SK-N-SH (cell line): ENCODE data around the gene SHANK1. TPM values are rescaled to one million over a fixed set of nuclear protein-coding genes. Genes with fewer than 3 reads are reported as not detected.

Experiments
- CTCF ChIA-PET: fragments of 300-600, 350-600 bp; formaldehyde crosslinking; extraction: SDS; loops from one replicate; lab custom pipeline; 2021; lab: Yijun Ruan, JAX
- POLR2A ChIA-PET: fragments of 350-600 bp; sonication (Branson Sonifier 250); formaldehyde crosslinking; extraction: SDS; loops from one replicate; lab custom pipeline; 2020; ENCODE audit warnings: antibody characterized with exemption, inconsistent platforms; lab: Yijun Ruan, JAX
- DNase-seq: peaks from one replicate; pipeline ENCODE4 v3.0.0; 2012
- H2AFZ ChIP-seq: fragments of 200-600 bp; sonication (generic); 2 replicates; pipeline ENCODE4 v1.8.1; 2016; ENCODE audit warnings: antibody characterized with exemption, mild to moderate bottlenecking, low read depth
- H3F3A ChIP-seq: fragments of 200-600 bp; sonication (generic); replicated peaks from 2 replicates; pipeline ENCODE3; 2016; ENCODE audit warnings: antibody characterized with exemption, mild to moderate bottlenecking; ENCODE audit not compliant: insufficient read depth
- H3K27ac ChIP-seq, 2 experiments: fragments of 200-500 bp in 1 of 2; fragments of 200-600 bp in 1 of 2; sonication (Bioruptor generic) in 1 of 2; sonication (generic), shearing (Covaris generic) in 1 of 2; 2 replicates each; pipeline versions ENCODE4 v1.5.1 to v1.6.1; 2014 to 2016; ENCODE audit warnings: low read depth in 2 of 2, inconsistent platforms in 1 of 2, low read length in 1 of 2, mild to moderate bottlenecking in 1 of 2, mixed read lengths in 1 of 2
- H3K27me3 ChIP-seq: fragments of 200-600 bp; sonication (generic), shearing (Covaris generic); 2 replicates; pipeline ENCODE4 v1.6.1; 2016; ENCODE audit warnings: mixed run types; ENCODE audit not compliant: insufficient read depth
- H3K36me3 ChIP-seq, 2 experiments: fragments of 200-500 bp in 1 of 2; fragments of 200-600 bp in 1 of 2; sonication (Bioruptor generic) in 1 of 2; sonication (generic) in 1 of 2; replicated peaks in 1 of 2; 2 replicates each; pipeline versions ENCODE3 to v1.5.1; 2014 to 2016; ENCODE audit warnings: low read length in 1 of 2, mild to moderate bottlenecking in 1 of 2; ENCODE audit not compliant: insufficient read depth in 2 of 2, control insufficient read depth in 1 of 2
- H3K4me1 ChIP-seq, 2 experiments: fragments of 200-500 bp in 1 of 2; fragments of 200-600 bp in 1 of 2; sonication (Bioruptor generic) in 1 of 2; sonication (generic), shearing (Covaris generic) in 1 of 2; 2 replicates each; pipeline versions ENCODE4 v1.5.1 to v1.6.1; 2014 to 2016; ENCODE audit warnings: low read depth in 1 of 2, low read length in 1 of 2, mixed run types in 1 of 2; ENCODE audit not compliant: insufficient read depth in 2 of 2, control insufficient read depth in 1 of 2
- H3K4me2 ChIP-seq: fragments of 200-600 bp; sonication (generic), shearing (Covaris generic); 2 replicates; pipeline ENCODE4 v1.6.1; 2017; ENCODE audit warnings: mixed run types
- H3K4me3 ChIP-seq, 2 experiments: fragments of 200-500 bp in 1 of 2; fragments of 200-600 bp in 1 of 2; sonication (Bioruptor generic) in 1 of 2; sonication (generic), shearing (Covaris generic) in 1 of 2; 2 replicates each; pipeline versions ENCODE4 v1.5.1 to v1.8.1; 2014 to 2016; ENCODE audit warnings: low read depth in 2 of 2, inconsistent platforms in 1 of 2, low read length in 1 of 2, mild to moderate bottlenecking in 1 of 2, mixed read lengths in 1 of 2, moderate library complexity in 1 of 2
- H3K79me2 ChIP-seq: fragments of 200-600 bp; sonication (generic); 2 replicates; pipeline ENCODE4 v1.8.1; 2017; ENCODE audit warnings: mild to moderate bottlenecking; ENCODE audit not compliant: insufficient read depth
- H3K9ac ChIP-seq: fragments of 200-600 bp; sonication (generic); 2 replicates; pipeline ENCODE4 v1.6.1; 2017; ENCODE audit warnings: mixed run types
- H3K9me2 ChIP-seq: fragments of 200-600 bp; sonication (generic); 2 replicates; pipeline ENCODE4 v1.6.1; 2017; ENCODE audit warnings: mixed run types
- H3K9me3 ChIP-seq: fragments of 200-600 bp; sonication (generic); 2 replicates; pipeline ENCODE4 v1.6.1; 2017; ENCODE audit warnings: mixed run types, mild to moderate bottlenecking, moderate library complexity
- H4K20me1 ChIP-seq: fragments of 200-600 bp; sonication (generic); 2 replicates; pipeline ENCODE4 v1.6.1; 2017; ENCODE audit warnings: mild to moderate bottlenecking, mixed run types; ENCODE audit not compliant: insufficient read depth
- CTCF ChIP-seq: fragments of 200-600 bp; sonication (generic); IDR thresholded peaks from 2 replicates; pipeline ENCODE4 v1.6.1; 2017; ENCODE audit warnings: antibody characterized with exemption, mild to moderate bottlenecking, moderate library complexity
- ELF1 ChIP-seq: IDR thresholded peaks from 2 replicates; pipeline ENCODE4 v1.4.0; 2012
- FOSL2 ChIP-seq: IDR thresholded peaks from 2 replicates; pipeline ENCODE4 v1.4.0; 2012; ENCODE audit warnings: low read depth, mild to moderate bottlenecking, moderate library complexity, borderline replicate concordance
- FOXM1 ChIP-seq: IDR thresholded peaks from 2 replicates; pipeline ENCODE4 v1.4.0; 2012; ENCODE audit warnings: low read depth, mild to moderate bottlenecking
- IRF3 ChIP-seq: fragments of 150-350 bp; IDR thresholded peaks from 2 replicates; pipeline ENCODE4 v1.6.1; 2016; ENCODE audit warnings: mild to moderate bottlenecking, low read depth, low read length
- JUND ChIP-seq: IDR thresholded peaks from 2 replicates; pipeline ENCODE4 v1.4.0; 2012
- MAX ChIP-seq: IDR thresholded peaks from 2 replicates; pipeline ENCODE4 v1.4.0; 2012; ENCODE audit warnings: low read depth
- RCOR1 ChIP-seq: fragments of 150-350 bp; IDR thresholded peaks from 2 replicates; pipeline ENCODE4 v1.6.1; 2017; ENCODE audit warnings: antibody characterized with exemption, low read length
- REST ChIP-seq: IDR thresholded peaks from 2 replicates; pipeline ENCODE4 v1.6.1; 2012; ENCODE audit warnings: mild to moderate bottlenecking, low read depth, low read length, moderate library complexity
- SIN3A ChIP-seq: IDR thresholded peaks from 2 replicates; pipeline ENCODE4 v1.6.1; 2012; ENCODE audit warnings: low read depth, mild to moderate bottlenecking, low read length, moderate library complexity, borderline replicate concordance
- TEAD4 ChIP-seq: IDR thresholded peaks from 2 replicates; pipeline ENCODE4 v1.4.0; 2012; ENCODE audit warnings: mild to moderate bottlenecking, borderline replicate concordance; ENCODE audit not compliant: insufficient read depth
- USF1 ChIP-seq: IDR thresholded peaks from 2 replicates; pipeline ENCODE4 v1.4.0; 2012; ENCODE audit warnings: low read depth, borderline replicate concordance
- YY1 ChIP-seq: IDR thresholded peaks from 2 replicates; pipeline ENCODE4 v1.4.0; 2012; ENCODE audit warnings: low read depth, mild to moderate bottlenecking
- WGBS: methylation state at CpG from one replicate; pipeline ENCODE4 v1.1.6; 2017; ENCODE audit warnings: low lambda C conversion rate; 5-methylcytosine and 5-hydroxymethylcytosine counted together
- polyA plus RNA-seq, 3 experiments: library from polyadenylated mRNA; depleted of rRNA; stranded (reverse); fragments of >200 nt; gene quantifications; 2 replicates each; pipeline ENCODE4 v1.2.3, GENCODE V29; 2012

The SHANK1 gene
- 0.28 and 0.31 TPM in 2 replicates for polyA plus RNA-seq (2012; rRNA removed)
- 0.08 and 0.35 TPM in 2 replicates for polyA plus RNA-seq (2012; cell fraction: cytosol; rRNA removed)
- polyA plus RNA-seq (2012; cell fraction: nucleus; rRNA removed) = 1.6 and 2.0 TPM in 2 replicates

- no peaks in the 10 kb centered on the region for H3K36me3 ChIP-seq
- DNase-seq = peak; percentile 88
- no peaks in the 10 kb centered on the region for H3K27me3 ChIP-seq
- no peaks in the 10 kb centered on the region for H3F3A ChIP-seq
- H3K79me2 ChIP-seq = no peaks in the 10 kb centered on the region
- peaks cover 0 to 11% of the 10 kb centered on the region in 2 experiments; a peak in 1 of 4 replicates for H3K4me1 ChIP-seq
- ChIA-PET POLR2A (no interaction called here), CTCF (interaction anchor here (6.4 kb wide), 1 partner anchor 61 kb away, joined by 113 read pairs; no protein-coding TSS in a partner anchor)
- peak within 1 kb of the TSS; percentile 91 for H3K4me2 ChIP-seq
- no peak within 1 kb of the TSS for H3K9ac ChIP-seq
- TF ChIP-seq ELF1 (no peak), REST (no peak), USF1 (no peak), YY1 (no peak), MAX (no peak), SIN3A (no peak), CTCF (no peak), FOXM1 (no peak), RCOR1 (no peak), JUND (no peak), TEAD4 (no peak), FOSL2 (no peak), IRF3 (no peak)
- TF ChIP-seq, all 33 proteins: peak for 0
- Histone ChIP-seq H4K20me1 (no peaks in the 10 kb centered on the region), H3K9me3 (no peaks in the 10 kb centered on the region), H3K27ac (no peak within 1 kb of the TSS; a peak in 1 of 4 replicates), H3K9me2 (no peaks in the 10 kb centered on the region), H3K4me3 (peak within 1 kb of the TSS; percentile 47 to 53; a peak in 3 of 4 replicates), H2AFZ (no peak within 1 kb of the TSS)
- 5% methylated on average over 43 of the region's 47 CpGs for WGBS
Measured at GRCh38 chr19:50719566-50719965, at the start of gene SHANK1. SHANK1 (minus strand) TSS chr19:50719802; CDS start chr19:50716919, 2,883 bp downstream.
